K562 (cell line): ENCODE data around the gene LTBP2.

ENCODE experiments used
- ATF3 ChIP-seq, 2 experiments: fragments of 450-650 bp in 1 of 2; sonication (generic) in 1 of 2; formaldehyde crosslinking in 1 of 2; IDR thresholded peaks in 1 of 2; conservative IDR thresholded peaks in 1 of 2; 2 replicates each; pipeline versions ENCODE4 v1.6.1 to v1.8.1; 2016 to 2023; ENCODE audit warnings: mild to moderate bottlenecking in 2 of 2, moderate library complexity in 2 of 2, inconsistent platforms in 1 of 2, missing genetic modification reagents in 1 of 2
- FOXM1 ChIP-seq, 2 experiments: fragments of 450-650 bp in 1 of 2; sonication (generic) in 1 of 2; formaldehyde crosslinking in 1 of 2; IDR thresholded peaks; 2 replicates each; pipeline versions ENCODE4 v1.6.1 to v1.9.0; 2017 to 2022; ENCODE audit warnings: low read depth in 2 of 2, mild to moderate bottlenecking in 2 of 2, missing genetic modification reagents in 1 of 2, moderate library complexity in 1 of 2
- HNRNPLL ChIP-seq: fragments of 200-400 bp; formaldehyde crosslinking; IDR thresholded peaks from 2 replicates; pipeline ENCODE4 v1.6.1; 2017; ENCODE audit warnings: low read length, low read depth, mild to moderate bottlenecking; ENCODE audit not compliant: poor library complexity, severe bottlenecking
- HOXB6 ChIP-seq: fragments of 250-450 bp; sonication (Bioruptor Pico); IDR thresholded peaks from 2 replicates; pipeline ENCODE4 v1.5.1; 2022; ENCODE audit warnings: mild to moderate bottlenecking, borderline replicate concordance
- IRF9 ChIP-seq: fragments of 450-650 bp; IDR thresholded peaks from 2 replicates; pipeline ENCODE4 v1.6.1; 2016; ENCODE audit warnings: missing biosample characterization, missing genetic modification characterization
- NCOA6 ChIP-seq: fragments of 450-650 bp; IDR thresholded peaks from 2 replicates; pipeline ENCODE4 v1.6.1; 2017; ENCODE audit warnings: mild to moderate bottlenecking
- POLR2AphosphoS5 ChIP-seq: IDR thresholded peaks from 2 replicates; pipeline ENCODE4 v1.6.1; 2011; ENCODE audit warnings: mild to moderate bottlenecking, low read depth, low read length, moderate library complexity; ENCODE audit not compliant: control insufficient read depth, insufficient read depth
- YY1 ChIP-seq, 3 experiments: IDR thresholded peaks; 2 replicates each; pipeline ENCODE4 v1.6.1; 2011; ENCODE audit warnings: low read length in 2 of 3, mild to moderate bottlenecking in 2 of 3, moderate library complexity in 2 of 3, borderline replicate concordance in 1 of 3, control low read depth in 1 of 3, low read depth in 1 of 3; ENCODE audit not compliant: insufficient read depth in 3 of 3, insufficient replicate concordance in 2 of 3, control insufficient read depth in 1 of 3, insufficient read length in 1 of 3; ENCODE audit errors: extremely low read depth in 1 of 3

GRCh38 chr14:74550071-74550470 is 62.0 kb downstream of the LTBP2 start:
- TF ChIP-seq FOXM1 (IDR thresholded peaks at IDR 0.05; ENCODE audit: low read depth) (no peak), FOXM1 (CRISPR knock-in tag; IDR thresholded peaks at IDR 0.05; ENCODE audit: low read depth) (no peak), YY1 (IDR thresholded peaks at IDR 0.05; ENCODE audit: borderline replicate concordance in 1 of 3, control insufficient read depth in 1 of 3, extremely low read depth in 1 of 3, insufficient read depth in 3 of 3, insufficient read length in 1 of 3, insufficient replicate concordance in 2 of 3, low read depth in 1 of 3, low read length in 2 of 3) (no peak), IRF9 (tag) (no peak), NCOA6 (no peak), HNRNPLL (no peak), ATF3 (IDR thresholded peaks at IDR 0.05) (no peak), ATF3 (CRISPR knock-in tag; conservative IDR thresholded peaks at IDR 0.05) (no peak), HOXB6 (CRISPR knock-in tag) (no peak), POLR2AphosphoS5 (no peak)
